ENCODE results near the gene THEM5.

THEM5 gene

DNA sequence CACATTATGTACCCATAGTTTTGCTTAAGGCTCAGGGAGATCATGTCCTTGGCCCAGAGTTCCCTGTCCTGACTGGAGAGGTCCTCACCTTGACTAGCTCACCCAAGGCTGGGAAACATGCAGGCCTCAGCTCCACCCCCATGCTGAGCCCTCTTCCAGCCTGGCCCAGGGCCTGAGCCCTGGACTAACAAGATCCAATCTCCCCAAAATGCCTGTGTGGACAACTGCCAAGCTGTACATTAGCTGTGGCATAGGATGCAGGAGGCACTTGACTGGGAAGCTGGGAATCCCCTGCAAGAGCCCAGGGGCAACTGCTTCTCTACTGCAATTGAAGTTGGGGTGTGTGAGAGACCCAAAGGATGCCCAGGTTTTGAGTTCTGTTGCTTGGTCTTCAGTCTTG, 50.3 kb downstream of the THEM5 start:
- FAIRE-seq = no peak
- no peak for DNase-seq (ENCODE audit: insufficient read length, low spot score)

DNA sequence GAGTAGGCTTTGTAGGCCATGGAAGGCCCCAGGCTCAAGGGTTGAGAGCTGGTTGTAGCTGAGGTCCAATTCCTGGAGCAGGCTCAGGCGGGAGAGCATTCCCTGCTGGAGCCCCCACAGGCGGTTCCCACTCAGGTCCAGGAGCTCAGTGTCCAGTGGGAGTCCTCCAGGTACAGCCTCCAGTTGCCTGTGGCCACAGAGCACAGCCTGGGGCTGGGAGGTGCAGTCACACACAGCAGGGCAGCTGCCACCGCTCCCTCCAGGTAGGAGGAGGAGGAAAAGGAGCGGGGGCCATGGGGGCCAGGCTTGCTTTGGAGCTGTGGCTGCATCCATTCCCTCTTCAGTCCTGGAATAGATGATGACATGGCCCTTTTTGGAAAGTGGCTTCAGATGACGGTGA, 51.1 kb downstream of the THEM5 start:
- FAIRE-seq (no peak), DNase-seq (ENCODE audit: insufficient read length, low spot score) (no peak)

DNA sequence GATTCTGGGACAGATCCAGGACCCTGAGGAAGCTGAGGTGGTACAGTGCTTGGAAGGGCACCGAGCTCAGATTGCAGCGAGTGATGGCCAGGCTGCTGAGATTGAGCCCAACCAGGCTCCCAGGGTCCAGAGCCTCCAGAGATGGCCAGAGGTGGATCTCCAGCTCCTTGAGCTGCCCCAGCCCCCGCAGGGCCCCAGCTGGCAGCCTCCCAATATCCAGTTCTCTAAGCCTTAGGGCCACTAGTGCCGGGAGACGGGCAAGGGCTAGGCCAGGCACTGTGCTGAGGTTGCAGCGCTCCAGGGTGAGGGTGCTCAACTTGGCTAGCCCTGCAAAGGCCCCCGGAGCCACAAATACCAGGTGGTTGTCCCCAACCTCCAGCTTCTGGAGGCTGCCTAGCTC, 51.7 kb downstream of the THEM5 start:
- DNase-seq (ENCODE audit: insufficient read length, low spot score) (no peak), FAIRE-seq (no peak)

DNA sequence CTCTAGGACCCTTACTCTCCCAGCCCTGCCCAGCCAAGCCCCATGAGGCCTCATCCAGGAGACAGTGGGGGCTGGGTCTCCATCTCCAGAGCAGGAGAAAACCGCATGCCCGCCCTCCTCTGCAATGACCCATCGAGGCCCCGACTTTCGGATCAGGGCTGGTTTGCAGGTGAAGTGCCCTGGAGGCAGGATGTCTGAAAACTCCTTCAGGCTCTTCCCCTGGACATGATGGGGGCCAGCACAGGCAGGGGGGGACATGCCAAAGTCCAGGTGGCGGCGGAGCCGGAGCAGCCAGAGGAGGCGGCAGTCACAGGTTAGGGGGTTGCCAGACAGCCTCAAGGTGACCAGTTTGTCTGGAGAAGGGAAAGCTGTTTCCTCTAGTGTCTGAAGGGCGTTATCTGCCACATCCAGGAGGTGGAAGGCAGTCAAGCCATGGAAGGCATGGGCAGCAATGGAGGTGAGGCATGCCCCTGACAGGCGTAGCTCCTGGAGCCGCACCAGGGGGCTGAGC, 52.1 kb downstream of the THEM5 start:
- FAIRE-seq = no peak
- no peak for DNase-seq (ENCODE audit: insufficient read length, low spot score)

DNA sequence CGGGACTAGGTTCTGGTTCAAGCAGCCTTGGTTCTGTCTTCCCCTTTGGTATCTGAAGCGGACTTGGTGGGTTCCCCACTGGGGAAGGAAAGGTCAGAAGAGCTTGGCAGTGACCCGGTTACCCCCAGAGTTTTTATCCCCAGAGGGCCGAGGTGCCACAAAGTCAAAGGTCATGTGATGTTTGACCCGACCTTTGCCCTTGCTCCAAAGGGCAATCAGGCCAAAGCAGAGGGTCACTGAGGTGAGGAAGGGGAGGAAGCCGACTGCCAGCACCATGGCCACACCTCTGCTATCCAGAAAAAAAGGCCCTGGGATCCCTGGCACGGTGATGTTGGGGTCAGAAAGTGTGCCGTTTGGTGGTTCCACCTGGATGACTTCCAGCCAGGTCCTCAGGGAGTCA, 52.7 kb downstream of the THEM5 start:
- no peak for FAIRE-seq
- no peak for DNase-seq (ENCODE audit: insufficient read length, low spot score)

DNA sequence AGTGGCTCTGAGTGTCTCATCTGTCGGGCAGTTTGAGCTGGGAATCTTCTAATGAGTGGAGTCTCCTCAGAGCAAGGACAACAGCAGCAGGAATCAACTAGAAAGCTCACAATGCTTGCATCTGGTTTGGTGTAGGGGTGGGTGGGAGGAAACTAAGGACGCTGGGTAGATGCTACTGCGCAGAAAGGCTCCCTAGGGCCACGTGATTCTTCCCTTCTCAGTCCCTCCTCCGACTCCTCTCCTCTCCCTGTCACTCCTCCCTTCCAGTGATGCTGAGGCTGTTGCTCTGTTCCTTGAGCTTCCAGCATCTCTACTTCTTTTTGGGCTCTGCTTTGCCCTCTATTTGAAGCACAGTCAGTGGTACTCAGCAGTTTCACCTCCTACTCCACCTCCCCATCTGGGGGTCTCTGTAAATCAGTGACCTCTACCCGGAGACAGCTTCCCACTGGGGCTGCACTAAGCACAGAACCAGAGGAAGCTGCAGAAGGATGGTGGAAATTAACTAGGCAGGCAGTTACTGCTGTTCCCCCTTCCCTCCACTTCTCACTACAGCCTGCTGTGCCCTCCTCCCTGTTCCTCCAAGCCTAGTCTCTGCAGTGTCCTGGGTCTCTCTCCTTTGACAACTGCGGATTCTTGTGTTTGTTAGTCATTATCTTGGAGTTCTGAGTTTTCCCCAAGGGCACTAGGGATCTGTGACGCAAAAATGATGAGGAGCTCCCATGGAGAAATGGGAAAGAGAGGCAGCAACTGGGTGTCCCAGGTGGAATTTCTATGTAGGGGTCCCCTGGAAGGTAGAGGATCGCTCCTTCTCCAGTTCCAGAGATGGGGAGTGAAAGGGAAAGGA, 54.1 kb downstream of the THEM5 start:
- DNase-seq (ENCODE audit: insufficient read length, low spot score) (no peak), FAIRE-seq (no peak)

DNA sequence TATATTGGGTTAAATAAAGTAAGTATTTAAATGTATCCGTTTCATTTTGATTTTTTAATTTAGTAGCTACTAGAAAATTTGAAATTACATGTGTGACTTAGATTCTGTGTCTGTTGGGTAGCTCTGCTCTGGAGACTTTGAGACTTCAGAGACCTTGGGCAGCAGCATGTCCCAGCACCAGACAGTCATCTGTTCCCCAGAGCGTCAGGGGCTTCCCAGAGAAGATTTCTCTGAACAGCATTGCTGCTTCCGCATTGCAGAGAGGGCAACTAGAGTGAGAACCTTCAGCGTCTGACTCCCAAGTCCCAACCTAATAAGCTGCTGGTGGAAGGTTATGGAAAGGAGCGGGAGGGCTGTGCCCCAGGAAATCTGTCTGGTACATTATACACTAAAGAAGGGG, 54.9 kb downstream of the THEM5 start:
- no peak for DNase-seq (ENCODE audit: insufficient read length, low spot score)
- FAIRE-seq = no peak
